Measurements from ENCODE around the gene EPB41L4B.
"Not testable (repeated sequence)": the region's sequence is repeated elsewhere in the genome, so short reads cannot be mapped to it uniquely, and the experiment has no call there.

The EPB41L4B gene

DNA sequence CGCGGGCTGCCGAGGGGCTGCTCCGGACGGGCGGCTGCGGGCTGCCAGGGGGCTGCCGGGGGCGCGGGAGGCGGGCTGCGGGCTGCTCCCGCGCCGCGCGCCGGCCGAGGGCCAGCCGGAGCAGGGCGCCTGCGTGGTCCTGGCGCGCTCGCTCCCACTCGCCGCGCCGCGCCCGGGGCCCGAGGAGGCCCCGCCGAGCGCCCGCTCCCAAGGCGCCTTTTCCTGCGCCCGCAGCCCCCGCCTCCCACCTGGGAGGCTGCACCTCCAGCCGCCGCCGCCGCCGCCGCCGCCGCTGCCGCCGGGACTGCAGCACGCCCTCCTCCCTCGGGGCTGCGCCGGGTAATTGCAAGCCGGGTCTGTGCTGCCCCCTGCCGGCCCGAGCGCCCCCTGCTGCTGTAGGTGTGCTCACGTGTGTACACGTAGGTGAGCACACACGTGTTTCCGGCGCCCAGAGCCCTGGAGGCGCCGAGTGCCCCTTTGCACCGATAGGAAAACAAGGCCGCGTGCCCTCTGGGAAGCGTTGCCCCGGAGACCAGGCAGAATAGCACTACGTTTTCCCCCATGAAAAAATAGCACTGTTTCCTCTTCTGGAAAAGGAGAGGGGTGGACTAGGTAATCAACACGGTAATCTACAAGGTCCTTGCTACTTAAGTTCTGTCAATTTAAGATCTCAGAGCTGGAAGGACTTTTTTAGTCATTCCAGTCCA is at the start of gene EPB41L4B:
Gene EPB41L4B (minus strand): TSS at position 318 of the 707 bp plus-strand sequence. CDS start 613 bp downstream, outside the sequence.
- DNase-seq (ENCODE audit: low spot score) = peak; percentile 73

DNA sequence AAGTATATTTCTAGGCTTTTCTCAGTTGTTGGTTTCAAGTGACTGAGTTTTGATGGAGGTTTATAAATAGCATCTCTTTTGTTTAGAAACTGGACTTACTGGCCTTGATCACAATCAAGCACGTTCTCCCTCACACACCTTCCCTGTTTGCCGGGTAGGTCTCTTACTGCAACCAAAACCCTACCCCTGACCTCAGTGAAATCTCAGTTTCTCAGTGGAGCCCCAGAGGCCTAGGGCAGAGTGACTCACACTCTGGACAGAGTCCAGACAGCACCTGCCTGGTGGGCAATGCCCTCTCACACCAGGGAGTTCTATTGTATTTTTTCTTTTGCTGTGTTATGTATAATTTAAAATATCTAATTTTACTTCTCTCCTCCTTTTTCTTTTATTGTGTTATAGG is 48.4 kb upstream of the EPB41L4B start:
- DNase-seq (ENCODE audit: low spot score) = no peak

GRCh38 chr9:109360771-109361170 is 39.9 kb upstream of the EPB41L4B start:
- no peak for DNase-seq (ENCODE audit: low spot score)

DNA sequence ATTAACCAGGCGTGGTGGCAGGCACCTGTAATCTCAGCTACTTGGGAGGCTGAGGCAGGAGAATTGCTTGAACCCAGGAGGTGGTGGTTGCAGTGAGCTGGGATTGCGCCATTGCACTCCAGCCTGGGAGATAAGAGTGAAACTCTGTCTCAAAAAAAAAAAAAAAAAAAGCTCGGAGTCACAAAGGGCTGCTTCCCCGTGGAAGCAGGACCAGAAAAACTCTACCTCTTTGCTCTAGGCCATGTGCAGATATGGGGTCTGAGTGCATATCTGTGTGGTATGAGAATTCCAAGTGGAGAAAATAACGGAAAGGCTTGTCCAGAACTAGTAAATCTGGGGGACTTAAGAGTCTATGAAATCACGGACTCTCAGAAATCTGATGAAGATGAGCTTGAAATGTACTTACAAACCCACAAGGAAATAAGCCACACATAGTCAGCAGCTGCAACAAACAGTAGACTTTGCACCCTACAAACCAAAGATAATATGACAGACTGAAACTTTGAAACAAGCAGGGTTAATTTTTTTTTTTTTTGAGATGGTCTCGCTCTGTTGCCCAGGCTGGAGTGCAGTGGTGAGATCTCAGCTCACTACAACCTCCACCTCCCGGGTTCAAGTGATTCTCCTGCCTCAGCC is 38.2 kb upstream of the EPB41L4B start:
- not testable (repeated sequence) for DNase-seq (ENCODE audit: low spot score)

DNA sequence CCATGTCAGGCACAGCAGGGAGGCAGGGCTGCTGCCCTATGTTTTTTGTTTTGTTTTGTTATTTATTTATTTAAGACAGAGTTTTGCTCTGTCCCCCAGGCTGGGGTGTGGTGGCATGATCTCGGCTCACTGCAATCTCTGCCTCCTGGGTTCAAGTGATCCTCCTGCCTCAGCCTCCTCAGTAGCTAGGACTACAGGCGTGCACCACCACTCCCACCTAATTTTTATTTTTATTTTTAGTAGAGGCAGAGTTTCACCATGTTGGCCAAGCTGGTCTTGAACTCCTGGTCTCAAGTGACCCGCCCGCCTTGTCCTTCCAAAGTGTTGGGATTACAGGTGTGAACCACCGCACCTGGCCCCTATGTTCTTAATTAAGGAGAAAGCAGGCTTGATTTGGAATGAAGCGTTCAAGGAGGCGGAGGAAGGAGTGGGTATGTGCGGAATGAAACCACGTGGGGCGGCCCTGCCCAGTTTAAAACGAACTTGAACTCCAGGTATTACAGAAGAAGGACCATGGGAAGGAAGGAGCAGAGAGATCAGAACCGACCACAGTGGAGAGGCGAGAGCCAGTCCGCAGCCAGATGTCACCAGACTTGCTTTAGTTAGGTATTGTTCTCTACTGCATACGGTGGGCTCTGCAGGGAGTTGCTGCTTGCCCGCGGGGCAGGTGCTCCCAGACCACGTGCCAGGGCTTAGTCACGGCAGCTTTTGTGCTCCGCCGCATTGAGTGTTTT is 34.9 kb upstream of the EPB41L4B start:
- DNase-seq (ENCODE audit: low spot score) = no peak

GRCh38 chr9:109354190-109354589 is 33.3 kb upstream of the EPB41L4B start:
- DNase-seq (ENCODE audit: low spot score) = no peak

DNA sequence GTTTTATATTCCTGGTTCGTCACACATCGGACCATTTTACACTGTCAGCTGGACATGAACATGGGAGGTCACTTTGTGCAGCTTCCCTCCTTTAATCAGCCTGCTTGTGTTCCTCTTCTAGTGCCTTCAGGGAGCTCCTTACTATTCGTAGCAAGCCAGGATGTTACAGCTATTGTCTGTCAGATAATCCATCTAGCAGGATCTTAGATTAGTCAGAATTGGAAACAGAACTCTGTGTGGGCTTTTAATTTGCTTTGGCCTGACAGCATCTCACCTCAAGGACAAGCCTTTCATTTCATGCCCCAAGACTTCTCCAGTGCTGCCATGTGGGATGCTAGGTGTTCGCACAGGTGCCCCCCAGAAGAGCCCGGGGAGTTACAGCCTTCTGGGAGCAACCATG is 30.2 kb upstream of the EPB41L4B start:
- no peak for DNase-seq (ENCODE audit: low spot score)

GRCh38 chr9:109349421-109349846 is 28.6 kb upstream of the EPB41L4B start:
- DNase-seq (ENCODE audit: low spot score) = no peak

DNA sequence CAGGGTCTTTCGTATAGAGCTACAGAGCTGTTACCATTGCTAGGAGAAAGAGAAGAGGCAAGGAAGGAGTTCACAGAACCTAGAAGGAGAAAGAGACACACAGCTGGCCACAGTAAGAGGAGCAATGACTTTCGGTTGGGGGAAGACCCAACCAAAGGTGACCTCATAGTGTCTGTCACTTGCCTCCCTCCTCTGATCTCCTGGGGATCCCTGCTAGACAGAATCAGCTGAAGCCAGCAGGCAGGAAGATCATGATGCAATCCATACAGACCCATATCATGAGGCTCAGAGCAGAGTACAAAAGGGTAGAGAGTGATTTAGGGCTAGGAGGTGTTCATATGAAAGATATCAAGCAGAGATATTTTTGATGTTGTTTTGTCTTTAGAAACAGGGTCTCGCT is 26.0 kb upstream of the EPB41L4B start:
- DNase-seq (ENCODE audit: low spot score) = no peak

DNA sequence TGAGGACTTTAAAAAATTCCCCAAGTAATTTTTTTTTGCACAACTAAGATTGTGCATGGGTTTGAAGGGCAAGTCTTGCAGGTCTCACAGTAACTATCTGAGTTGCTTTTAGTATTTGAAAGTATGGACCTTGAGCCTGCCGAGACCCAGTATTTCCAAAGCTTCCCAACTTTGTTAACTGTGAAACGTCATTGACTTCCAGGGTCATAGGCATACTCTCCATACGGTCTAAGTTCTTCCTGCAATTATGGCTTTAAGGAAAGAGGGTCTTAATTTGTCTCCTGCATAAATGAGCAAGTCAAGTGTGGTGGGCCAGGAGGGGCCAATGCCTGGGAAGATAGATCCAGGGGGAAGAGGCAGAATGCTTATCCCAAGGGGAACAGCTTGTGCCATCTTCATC is 24.0 kb upstream of the EPB41L4B start:
- no peak for DNase-seq (ENCODE audit: low spot score)

DNA sequence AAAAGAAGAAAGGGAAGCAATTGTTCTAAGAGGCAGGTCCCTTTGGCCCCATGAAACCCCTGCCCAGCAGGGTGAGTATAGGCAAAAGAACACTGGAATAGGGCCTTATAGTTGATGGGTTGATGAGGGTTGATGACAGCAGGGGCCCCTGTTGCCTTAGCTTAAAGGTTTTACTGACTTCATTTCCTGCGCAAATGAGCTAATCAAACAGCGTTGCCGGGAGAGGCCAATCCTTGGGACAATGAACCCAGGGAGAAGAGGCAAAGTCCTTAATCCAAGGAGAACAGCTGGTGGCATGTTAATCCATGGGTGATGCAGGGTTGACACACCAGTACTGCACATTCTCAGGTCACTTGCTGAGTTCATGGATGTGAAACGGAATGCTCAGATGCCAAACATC is 22.0 kb upstream of the EPB41L4B start:
- DNase-seq (ENCODE audit: low spot score) = no peak

DNA sequence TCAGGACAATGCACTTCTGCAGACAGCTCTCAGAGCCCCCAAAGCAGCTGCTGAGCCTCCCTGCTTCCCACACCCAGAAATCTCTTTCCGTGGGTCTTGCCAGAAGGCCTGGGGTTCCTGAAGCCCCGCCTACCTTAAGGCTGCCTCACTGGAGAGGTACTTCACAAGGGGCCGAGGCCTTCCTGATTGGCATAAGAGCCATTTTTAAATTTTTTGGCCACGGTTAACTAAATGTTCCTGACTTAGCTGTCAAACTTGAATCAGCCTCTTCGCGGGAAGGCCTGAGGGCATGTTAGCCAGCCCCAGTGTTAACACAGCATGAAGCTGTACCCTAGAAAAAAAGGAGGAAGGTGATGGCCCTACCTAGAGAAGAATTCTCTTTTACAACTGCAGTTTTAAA is 20.7 kb upstream of the EPB41L4B start:
- DNase-seq (ENCODE audit: low spot score) = no peak

DNA sequence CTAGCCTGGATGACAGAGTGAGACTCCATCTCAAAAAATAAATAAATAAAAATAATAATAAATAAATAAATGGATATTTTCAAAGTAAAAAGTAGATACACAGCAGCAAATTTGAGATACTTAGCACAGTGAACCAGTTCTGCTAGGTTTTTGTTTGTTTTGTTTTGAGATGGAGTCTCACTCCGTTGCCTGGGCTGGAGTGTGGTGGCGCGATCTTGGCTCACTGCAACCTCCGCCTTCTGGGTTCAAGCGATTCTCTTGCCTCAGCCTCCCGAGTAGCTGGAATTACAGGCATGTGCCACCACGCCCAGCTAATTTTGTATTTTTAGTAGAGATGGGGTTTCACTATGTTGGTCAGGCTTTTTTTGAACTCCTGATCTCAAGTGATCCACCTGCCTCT is 20.1 kb upstream of the EPB41L4B start:
- DNase-seq (ENCODE audit: low spot score) = not testable (repeated sequence)

- no peak for DNase-seq (ENCODE audit: low spot score)
These were observed 15.6 kb upstream of the EPB41L4B start for GRCh38 chr9:109336409-109336808.

DNA sequence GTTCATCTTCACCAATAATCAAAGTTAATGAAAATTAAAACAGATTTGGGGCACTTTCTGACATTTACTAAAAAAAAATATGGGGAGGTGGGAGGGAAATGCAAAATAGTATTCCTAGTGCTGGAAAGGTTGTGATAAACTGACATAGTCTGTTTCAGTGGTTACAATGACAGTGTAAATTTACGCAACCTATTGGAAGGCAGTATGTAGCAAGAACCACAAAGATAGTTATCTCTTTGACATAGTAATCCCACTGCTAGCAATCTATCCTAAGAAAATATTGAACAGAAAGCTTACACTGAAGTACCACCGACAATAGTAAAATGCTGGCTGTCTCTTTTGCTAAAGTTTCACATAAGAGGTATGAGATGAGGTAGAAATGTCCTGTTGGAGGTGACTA is 15.1 kb upstream of the EPB41L4B start:
- no peak for DNase-seq (ENCODE audit: low spot score)

GRCh38 chr9:109335121-109335520 is 14.3 kb upstream of the EPB41L4B start:
- no peak for DNase-seq (ENCODE audit: low spot score)

DNA sequence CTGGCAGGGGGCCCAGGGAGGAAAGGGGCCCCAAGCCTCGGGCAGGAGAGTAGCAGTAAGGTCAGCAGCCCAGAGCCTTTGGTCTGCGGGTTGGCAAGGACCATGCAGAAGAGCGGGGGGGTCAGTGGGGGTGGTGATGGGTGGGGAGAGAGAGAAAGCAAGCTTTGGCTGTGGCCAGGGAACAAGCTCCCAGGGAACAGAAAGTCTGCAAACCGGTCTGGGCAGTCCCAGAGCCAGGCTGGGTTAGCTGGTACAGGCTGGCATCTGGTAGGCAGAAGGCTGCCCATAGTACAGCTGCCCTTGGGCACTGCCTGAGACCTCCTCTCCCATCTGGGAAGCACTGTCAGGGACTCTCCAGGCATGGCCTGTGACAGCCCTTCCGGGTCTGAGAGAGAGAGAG is 10.5 kb upstream of the EPB41L4B start:
- no peak for DNase-seq (ENCODE audit: low spot score)

DNA sequence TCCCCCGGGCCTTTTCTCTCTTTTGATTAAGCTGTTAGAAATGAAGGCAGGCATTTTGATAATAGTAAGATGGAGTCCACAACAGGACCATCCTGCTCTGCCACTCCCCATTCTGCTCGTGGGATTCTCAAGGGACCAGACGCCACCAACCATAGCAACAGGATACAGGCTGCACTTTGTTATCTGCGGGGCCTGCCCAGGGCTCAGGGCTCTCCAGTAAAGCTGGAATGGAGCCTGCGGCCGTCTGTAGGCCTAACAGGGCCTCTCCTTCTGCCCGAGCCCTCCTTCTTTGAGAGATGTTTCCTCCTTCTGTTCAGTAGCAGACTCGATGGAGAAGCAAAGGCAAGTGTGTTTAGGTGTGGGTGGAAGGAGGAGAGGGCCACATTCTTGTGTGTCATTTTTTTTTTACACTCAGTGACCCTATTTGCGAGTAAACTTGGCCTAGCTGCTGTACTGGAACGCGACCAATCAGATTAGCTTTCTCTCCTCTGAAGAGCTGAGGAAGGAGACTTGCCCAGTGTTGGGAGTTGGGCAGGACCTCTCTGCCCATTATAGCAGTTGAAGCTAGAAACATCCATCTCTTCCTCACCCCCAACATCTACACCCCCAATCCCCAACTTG is 8.9 kb upstream of the EPB41L4B start:
- no peak for DNase-seq (ENCODE audit: low spot score)

GRCh38 chr9:109328978-109329637 is 8.2 kb upstream of the EPB41L4B start:
- DNase-seq (ENCODE audit: low spot score) = no peak

GRCh38 chr9:109325089-109325488 is 4.2 kb upstream of the EPB41L4B start:
- no peak for DNase-seq (ENCODE audit: low spot score)

DNA sequence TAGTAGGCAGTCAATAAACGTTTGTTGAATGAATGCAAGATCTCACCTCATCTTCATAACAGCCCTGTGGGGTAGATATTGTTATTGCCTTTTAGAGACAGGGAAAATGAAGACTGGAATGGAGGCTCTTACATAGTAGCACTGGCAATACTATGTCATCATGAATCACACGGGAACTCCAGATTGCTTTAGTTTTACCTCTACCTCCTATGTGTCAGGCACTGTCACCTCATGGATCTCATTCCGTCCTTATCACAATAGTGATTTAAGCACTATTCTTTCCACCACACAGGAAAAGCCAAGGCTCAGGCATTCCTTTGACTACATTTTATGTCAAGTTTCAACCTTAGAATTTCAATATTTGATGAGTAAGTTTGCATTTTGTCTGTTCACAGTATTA is 2.9 kb upstream of the EPB41L4B start:
- DNase-seq (ENCODE audit: low spot score) = no peak

DNA sequence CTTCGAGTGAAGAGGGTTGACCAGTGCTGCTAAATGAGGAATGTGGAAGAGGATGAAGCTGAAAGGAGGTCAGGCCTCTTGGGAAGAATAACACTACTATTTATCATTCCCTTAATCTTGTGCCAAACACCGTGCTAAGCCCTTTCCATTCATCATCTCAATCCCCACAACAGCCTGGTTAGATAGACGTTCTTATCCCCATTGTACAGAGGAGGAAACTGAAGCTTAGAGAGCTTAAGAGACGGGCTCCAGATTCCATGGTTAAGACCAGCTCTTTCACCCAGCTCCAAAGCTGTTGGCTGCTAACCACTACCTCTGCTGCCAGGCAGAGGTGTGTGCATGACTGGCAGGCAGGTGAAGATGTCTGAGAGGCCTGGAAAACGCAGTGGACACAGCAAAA is 868 bp upstream of the EPB41L4B start:
- no peak for DNase-seq (ENCODE audit: low spot score)
